Measurements from ENCODE around the gene HOXB4. TPM values are rescaled to one million over a fixed set of nuclear protein-coding genes. Genes with fewer than 3 reads are reported as not detected.

The HOXB4 gene
- total RNA-seq, 1 experiment from 2014 or later: not detected

DNA sequence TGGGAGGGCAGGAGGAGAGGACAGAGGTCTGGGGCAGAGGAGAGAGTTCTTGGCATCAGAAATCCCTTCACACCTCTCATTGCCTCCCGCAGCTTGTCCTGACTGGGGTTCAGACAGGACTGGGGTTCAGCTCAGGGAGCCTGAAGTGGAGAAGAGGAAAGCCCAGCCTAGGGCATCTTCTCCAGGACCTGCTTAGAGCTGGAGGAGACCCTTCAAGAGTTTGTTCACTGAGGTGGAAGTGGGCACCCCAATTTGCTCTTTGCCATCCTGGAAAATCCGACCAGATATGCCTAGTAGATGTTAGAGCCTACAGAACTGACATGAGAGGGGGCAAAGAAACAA lies 9.9 kb upstream of the HOXB4 start:
- Histone ChIP-seq H3K27me3 (ENCODE audit: insufficient read depth, low read length) (peaks cover 100% of the 10 kb centered on the region), H3K79me2 (ENCODE audit: insufficient read depth, low read length) (no peaks in the 10 kb centered on the region), H4K20me1 (ENCODE audit: control insufficient read depth, insufficient read depth, insufficient read length) (no peaks in the 10 kb centered on the region), H4K5ac (ENCODE audit: insufficient read length, low read depth, low read length) (no peak overlapping the region), H3K56ac (ENCODE audit: insufficient read length, low read depth, low read length) (no peak overlapping the region), H3K14ac (ENCODE audit: insufficient read depth, low read length) (no peak overlapping the region), H3K4me1 (ENCODE audit: insufficient read depth, low read length) (no peaks in the 10 kb centered on the region), H4K91ac (ENCODE audit: insufficient read length, low read depth, low read length) (no peak overlapping the region), H3K23me2 (ENCODE audit: insufficient read length, low read depth, low read length, poor library complexity, severe bottlenecking) (peaks cover 3% of the 10 kb centered on the region), H3K4ac (ENCODE audit: low read depth, low read length) (no peak overlapping the region), H3K9me3 (ENCODE audit: control insufficient read depth, low read depth, low read length) (no peaks in the 10 kb centered on the region), H2AFZ (ENCODE audit: low read length) (no peak overlapping the region), H2BK120ac (ENCODE audit: low read depth, low read length, poor library complexity, severe bottlenecking) (no peak overlapping the region), H2BK5ac (ENCODE audit: insufficient read length, low read length) (no peak overlapping the region), H3K18ac (ENCODE audit: insufficient read length, low read depth, low read length) (no peak overlapping the region), H3K23ac (ENCODE audit: insufficient read length, low read depth, low read length) (no peak overlapping the region), H3K4me2 (ENCODE audit: insufficient read depth, insufficient read length, low read length) (no peak overlapping the region), H3T11ph (ENCODE audit: low read length) (no peak overlapping the region), H3K9ac (ENCODE audit: extremely low read depth, insufficient read length, low read length) (no peak overlapping the region), H2AK5ac (ENCODE audit: insufficient read length, low read length) (no peak overlapping the region), H3K79me1 (ENCODE audit: insufficient read depth, low read depth, low read length, poor library complexity, severe bottlenecking) (no peaks in the 10 kb centered on the region), H4K8ac (replicated peaks; ENCODE audit: insufficient read length, low read depth, low read length) (no peak overlapping the region), H2BK20ac (ENCODE audit: low read depth, low read length, poor library complexity, severe bottlenecking) (no peak overlapping the region), H2BK15ac (ENCODE audit: low read depth, low read length) (no peak overlapping the region), H3K27ac (ENCODE audit: insufficient read length, low read depth, low read length) (no peak overlapping the region), H2BK12ac (ENCODE audit: insufficient read length, low read depth, low read length) (no peak overlapping the region)
- Mint-ChIP-seq H3K4me3 (no peak overlapping the region), H3K36me3 (ENCODE audit: insufficient read depth in 1 of 3, low read depth in 3 of 3) (no peaks in the 10 kb centered on the region; a peak in 1 of 7 replicates), H3K9me3 (peaks cover 7 to 14% of the 10 kb centered on the region in 2 experiments; a peak in 3 of 5 replicates), H3K27ac (no peak overlapping the region), H3K4me1 (peaks cover 13 to 27% of the 10 kb centered on the region in 2 experiments), H3K27me3 (ENCODE audit: low read depth) (peaks cover 100% of the 10 kb centered on the region)
- TF ChIP-seq, protein P1, sequence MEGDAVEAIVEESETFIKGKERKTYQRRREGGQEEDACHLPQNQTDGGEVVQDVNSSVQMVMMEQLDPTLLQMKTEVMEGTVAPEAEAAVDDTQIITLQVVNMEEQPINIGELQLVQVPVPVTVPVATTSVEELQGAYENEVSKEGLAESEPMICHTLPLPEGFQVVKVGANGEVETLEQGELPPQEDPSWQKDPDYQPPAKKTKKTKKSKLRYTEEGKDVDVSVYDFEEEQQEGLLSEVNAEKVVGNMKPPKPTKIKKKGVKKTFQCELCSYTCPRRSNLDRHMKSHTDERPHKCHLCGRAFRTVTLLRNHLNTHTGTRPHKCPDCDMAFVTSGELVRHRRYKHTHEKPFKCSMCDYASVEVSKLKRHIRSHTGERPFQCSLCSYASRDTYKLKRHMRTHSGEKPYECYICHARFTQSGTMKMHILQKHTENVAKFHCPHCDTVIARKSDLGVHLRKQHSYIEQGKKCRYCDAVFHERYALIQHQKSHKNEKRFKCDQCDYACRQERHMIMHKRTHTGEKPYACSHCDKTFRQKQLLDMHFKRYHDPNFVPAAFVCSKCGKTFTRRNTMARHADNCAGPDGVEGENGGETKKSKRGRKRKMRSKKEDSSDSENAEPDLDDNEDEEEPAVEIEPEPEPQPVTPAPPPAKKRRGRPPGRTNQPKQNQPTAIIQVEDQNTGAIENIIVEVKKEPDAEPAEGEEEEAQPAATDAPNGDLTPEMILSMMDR (conservative IDR thresholded peaks at IDR 0.05): no peak
- WGBS (ENCODE audit: extremely low coverage, insufficient read length, low lambda C conversion rate): no CpG with 5 or more reads among the region's 2 CpGs
- no peak for DNase-seq

All from H9 (cell line).